ENCODE measurements around the gene TMEM63C.

- TF ChIP-seq CTCF (IDR thresholded peaks at IDR 0.05; ENCODE audit: insufficient read depth, low read length, poor library complexity, severe bottlenecking) (no peak), EZH2phosphoT487 (conservative IDR thresholded peaks at IDR 0.05; ENCODE audit: low read length) (no peak)
Observed at GRCh38 chr14:77141214-77142004, 40.2 kb upstream of the TMEM63C start, which contains the start of gene ZDHHC22.
